ENCODE measurements around the gene CDKN1A.
"Not testable (repeated sequence)": the region's sequence is repeated elsewhere in the genome, so short reads cannot be mapped to it uniquely, and the experiment has no call there.

CDKN1A gene

GRCh38 chr6:36678488-36679042 lies at the start of gene CDKN1A:
TSS of gene CDKN1A (plus strand) at chr6:36678714. CDS start at chr6:36684102, 5,388 bp downstream.
- DNase-seq (ENCODE audit: low read depth in 3 of 3): peak; percentile 47 to 71 (median 60)

DNA sequence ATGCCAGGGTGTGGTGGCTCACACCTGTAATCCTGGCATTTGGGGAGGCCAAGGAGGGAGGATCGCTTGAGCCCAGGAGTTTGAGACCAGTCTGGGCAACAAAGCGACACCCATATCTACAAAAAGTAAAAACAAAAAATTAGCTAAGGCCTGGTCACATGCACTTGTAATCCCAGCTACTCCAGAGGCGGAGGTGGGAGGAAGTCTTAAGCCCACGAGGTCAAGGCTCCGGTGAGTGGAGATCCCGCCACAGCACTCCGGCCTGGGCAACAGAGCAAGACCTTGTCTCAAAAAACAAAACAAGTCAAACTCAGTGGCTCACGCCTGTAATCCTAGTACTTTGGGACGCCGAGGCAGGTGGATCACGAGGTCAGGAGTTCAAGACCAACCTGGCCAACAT lies 48.7 kb upstream of the CDKN1A start:
- DNase-seq (ENCODE audit: low read depth in 3 of 3): no peak

DNA sequence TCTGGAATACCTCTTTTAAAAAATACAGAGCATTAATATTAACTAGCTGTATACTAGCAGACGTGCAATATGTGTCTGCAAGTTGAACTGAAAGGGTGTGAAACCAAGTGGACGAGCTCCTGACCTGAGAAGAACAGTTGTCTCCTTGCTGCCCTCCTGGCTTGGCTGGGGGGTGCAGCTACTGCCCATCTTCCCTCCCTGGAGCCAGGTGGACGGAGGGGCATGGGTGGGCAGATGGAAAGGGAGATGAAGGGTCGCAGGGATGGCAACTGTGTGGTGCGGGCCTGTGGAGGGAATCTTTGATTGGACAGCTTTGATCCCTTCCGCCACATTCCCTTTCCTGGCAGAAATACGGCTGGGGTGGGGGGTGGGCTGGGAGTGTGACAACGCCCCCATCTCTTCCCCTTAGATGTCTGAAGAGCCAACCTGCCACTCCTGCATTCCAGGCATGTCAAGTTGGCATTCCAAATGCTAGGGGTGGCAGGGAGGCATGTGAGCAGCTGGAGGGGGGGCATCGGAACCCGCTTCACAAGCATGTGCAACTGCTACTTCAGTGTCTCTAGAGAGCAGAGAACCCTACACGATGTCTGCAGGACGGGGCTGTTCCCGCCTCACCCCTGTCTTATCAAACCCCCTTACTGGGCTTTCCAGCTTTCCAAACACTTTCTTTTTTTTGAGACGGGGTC lies 47.0 kb upstream of the CDKN1A start:
- DNase-seq (ENCODE audit: low read depth in 3 of 3): no peak

GRCh38 chr6:36633370-36633769 lies 45.1 kb upstream of the CDKN1A start:
- DNase-seq (ENCODE audit: low read depth in 3 of 3): no peak

- no peak for DNase-seq (ENCODE audit: low read depth in 3 of 3)
Measured at GRCh38 chr6:36633915-36634314, 44.6 kb upstream of the CDKN1A start.

DNA sequence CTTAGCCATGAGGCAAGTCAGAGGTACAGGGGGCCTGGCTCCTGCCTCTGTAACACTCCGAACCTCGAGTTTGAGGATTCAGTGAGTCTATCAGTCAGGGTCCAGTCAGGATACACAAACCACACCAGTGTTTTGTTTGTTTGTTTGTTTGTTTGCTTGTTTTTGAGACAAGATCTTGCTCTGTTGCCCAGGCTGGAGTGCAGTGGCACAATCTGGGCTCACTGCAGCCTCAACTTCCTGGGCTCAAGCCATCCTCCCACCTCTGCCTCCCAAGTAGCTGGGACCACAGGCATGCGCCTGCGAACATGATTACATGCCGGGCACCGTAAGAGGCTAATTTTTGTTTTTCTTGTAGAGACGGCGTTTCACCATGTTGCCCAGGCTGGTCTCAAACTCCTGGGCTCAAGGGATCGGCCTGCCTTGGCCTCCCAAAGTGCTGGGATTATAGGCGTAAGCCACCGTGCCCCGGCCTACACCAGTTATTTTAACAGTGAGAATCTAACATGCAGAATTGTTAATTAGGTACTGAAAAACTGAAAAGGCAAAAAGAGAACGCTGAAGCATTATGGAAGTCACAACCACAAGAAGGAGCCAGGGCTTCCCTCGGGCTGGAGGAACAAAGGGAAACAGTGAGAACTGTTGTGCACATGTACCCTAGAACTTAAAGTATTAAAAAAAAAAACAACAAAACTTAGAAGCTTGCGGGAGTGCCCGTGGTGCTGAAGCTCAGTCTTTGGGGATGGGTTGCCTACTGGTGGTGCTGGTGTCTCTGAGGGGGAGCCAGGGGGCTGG lies 44.0 kb upstream of the CDKN1A start:
- no peak for DNase-seq (ENCODE audit: low read depth in 3 of 3)

DNA sequence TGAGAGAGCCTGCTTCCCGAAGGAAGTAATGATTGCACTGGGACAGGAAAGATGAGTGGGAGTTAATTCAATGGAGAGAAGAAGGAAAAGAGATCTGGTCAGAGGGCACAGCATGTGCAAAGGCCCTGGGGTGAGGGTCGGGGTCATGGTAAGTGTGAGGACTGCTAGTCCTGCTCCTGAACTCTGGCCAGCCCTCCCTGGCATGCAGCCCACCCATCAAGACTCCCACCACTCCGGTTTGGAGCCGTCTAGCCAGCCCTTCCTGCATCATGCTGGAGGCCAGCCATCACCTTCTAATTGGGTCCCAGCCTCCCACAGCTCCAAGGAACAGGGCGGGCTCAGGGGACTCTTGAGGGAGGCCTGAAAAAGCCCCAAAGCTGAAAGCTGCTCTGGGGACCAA lies 42.2 kb upstream of the CDKN1A start:
- no peak for DNase-seq (ENCODE audit: low read depth in 3 of 3)

DNA sequence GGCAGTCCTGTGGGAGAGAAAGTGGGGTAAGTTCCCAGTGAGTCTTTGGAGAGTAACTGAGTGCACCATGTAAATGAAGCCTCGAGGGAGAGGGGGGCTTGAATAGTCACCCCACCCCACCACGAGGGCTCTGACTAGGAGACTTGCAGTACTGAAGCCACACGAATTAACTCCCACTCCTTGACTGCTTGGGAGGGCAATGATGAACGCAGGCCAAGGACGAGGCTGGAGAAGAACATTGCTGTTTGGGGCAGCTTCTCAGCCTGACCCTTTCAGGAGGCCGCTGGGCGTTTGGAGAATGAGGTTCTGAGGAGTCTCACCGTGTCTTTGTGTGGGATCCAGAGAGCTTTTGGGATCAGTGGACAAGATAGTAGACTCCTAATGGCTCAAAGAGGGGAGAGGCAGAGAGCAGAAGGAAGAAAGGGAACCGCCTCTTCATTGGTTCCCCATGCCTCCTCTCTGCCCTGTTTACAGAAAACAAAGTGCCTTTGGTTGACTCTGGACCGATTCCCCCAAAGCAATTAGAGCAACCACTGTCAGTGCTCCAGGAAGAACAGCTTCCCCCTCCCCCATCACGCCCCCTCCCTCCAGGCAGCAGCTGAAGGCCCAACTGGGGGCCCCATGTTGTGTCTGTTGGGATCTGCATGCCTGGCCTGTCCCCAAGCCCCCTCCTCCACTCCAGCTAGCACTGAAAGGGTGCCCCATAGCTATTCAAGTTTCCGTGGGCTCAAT lies 41.7 kb upstream of the CDKN1A start:
- no peak for DNase-seq (ENCODE audit: low read depth in 3 of 3)

- no peak for DNase-seq (ENCODE audit: low read depth in 3 of 3)
Measured at GRCh38 chr6:36638579-36638978, 39.9 kb upstream of the CDKN1A start.

- DNase-seq (ENCODE audit: low read depth in 3 of 3): no peak
Measured at GRCh38 chr6:36639171-36639808, 39.2 kb upstream of the CDKN1A start.

DNA sequence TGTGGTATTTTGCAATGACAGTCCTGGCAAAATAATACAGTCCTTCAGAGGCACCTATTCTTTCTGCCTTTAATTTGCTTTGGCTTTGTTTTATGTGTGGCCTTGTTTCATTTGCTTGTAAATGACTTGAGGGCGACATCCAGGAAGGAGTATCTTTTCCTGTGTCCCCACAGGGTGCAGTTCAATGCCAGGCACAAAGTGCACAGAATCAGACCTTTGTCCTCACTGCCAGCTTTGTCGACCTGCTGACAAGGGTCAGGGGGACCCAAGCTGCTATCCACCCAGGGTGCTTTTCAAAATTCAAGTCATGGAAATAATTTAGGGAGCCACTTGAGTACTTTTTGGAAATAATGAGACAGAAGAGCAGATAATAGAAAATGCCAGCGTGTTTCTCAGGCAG lies 37.0 kb upstream of the CDKN1A start:
- DNase-seq (ENCODE audit: low read depth in 3 of 3): no peak

DNA sequence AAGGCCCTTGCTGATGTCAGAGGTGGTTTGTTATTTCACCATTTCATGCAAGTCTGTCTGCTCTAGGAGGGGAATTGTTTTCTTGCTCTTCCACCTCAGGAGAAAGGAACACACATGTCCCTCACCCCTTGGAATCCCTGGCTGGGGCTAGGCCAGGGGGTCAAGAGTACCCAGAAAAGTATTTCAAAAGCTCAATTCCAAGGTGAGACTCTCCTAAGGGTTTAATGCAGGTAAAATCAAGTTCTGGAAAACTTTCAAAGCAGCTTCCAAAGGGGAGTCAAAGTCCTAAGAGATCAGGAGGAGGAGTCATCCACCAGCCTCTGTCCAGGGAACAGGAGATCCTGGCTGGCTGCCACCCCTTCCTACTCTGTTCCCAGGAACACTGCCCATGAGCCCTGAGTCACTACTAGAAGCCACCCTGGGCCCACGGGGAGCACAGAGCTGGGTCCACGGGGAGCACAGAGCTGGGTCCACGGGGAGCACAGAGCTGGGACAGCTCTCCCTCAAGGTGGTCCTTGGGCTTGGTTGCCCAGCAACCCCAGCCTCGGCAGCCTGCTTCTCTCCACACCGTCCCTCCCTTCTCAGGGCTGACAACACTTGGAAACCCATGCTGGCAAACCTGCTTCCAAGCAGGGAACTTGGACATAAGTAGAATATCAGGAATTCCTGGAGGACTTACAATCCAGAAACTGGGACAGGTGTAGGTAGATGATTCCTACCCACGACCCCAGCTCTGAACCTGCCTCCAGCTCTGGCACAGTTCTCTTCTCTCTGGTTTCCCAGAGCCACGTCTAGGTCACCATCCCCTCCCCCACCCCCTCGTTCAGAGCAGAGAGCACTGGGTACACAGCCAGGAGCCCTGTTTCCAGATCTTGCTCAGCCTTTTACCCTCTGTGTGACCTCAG lies 35.3 kb upstream of the CDKN1A start:
- DNase-seq (ENCODE audit: low read depth in 3 of 3): no peak

- no peak for DNase-seq (ENCODE audit: low read depth in 3 of 3)
Measured at GRCh38 chr6:36643977-36644376, 34.5 kb upstream of the CDKN1A start.

DNA sequence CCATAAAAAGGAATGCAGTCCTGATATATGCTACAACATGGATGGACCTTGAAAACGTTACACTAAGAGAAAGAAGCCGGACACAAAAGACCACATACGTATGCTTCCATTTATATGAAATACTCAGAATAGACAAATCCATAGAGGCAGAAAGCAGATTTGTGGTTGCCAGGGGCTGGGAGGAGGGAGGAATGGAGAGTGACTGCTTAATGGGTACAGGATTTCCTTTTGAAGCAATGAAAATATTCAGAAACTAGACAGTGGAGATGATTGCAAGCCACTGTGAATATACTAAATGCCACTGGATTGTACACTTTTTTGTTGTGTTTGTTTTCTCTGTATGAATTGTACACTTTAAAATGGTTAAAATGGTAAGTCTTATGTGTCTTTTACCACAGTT lies 29.4 kb upstream of the CDKN1A start:
- no peak for DNase-seq (ENCODE audit: low read depth in 3 of 3)

- no peak for DNase-seq (ENCODE audit: low read depth in 3 of 3)
Measured at GRCh38 chr6:36649701-36650484, 28.6 kb upstream of the CDKN1A start.

GRCh38 chr6:36650848-36651478 lies 27.6 kb upstream of the CDKN1A start:
- no peak for DNase-seq (ENCODE audit: low read depth in 3 of 3)

DNA sequence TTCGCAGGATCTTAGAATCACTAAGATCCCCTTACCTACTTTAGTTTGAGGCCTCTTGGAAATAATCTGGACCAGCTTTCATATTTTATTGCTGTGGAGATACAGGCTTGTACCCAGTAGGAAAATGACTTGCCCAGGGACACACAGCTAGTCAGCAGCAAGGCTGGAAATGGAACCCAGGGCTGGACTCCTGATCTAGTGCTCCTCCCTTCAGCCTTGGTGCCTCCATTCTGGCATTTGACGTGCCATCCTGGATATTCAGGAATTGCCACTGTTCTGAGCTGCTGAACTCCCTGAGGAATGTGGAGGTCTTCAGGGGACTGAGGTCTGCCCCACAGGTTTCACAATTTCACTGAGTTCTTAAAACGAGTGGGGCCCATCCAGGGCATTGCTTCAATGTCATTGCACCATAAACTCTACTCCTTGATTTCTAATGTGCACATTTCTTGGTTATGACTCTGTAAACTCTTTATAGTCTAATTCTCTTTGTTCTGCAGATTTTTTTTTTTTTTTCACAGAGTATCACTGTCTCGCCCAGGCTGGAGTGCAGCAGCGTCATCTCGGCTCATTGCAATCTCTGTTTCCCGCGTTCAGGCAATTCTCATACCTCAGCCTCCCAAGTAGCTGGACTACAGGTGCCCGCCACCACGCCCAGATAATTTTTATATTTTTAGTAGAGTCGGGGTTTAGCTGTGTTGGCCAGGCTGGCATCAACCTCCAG lies 26.7 kb upstream of the CDKN1A start:
- no peak for DNase-seq (ENCODE audit: low read depth in 3 of 3)

DNA sequence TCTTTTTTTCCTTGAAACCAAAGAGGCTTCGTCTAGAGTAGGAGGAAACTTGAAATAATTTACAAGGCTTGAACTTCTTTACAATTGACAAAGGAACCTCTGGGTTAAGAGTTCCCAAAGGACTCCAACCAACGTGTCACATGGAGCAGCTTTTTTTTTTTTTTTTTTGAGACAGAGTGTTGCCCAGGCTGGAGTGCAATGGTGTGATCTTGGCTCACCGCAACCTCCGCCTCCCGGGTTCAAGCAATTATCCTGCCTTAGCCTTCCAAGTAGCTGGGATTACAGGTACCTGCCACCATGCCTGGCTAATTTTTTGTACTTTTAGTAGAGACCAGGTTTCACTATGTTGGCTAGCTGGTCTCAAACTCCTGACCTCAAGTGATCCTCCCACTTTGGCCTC lies 24.0 kb upstream of the CDKN1A start:
- DNase-seq (ENCODE audit: low read depth in 3 of 3): not testable (repeated sequence)
